B cell (primary cell): ENCODE measurements around the gene BTNL3. TPM values are rescaled to one million over a fixed set of nuclear protein-coding genes. Genes with fewer than 3 reads are reported as not detected.

Experiments used
- ATAC-seq: fragments of 200-7000 bp; cut with Tn5 transposase; one replicate; pipeline ENCODE4 v1.10.0; 2021; ENCODE audit warnings: low read depth, mild to moderate bottlenecking, moderate number of reproducible peaks, moderate library complexity
- CTCF ChIA-PET: fragments of 350-600 bp; sonication (Branson Sonifier 250); formaldehyde crosslinking; loops from one replicate; lab custom pipeline; 2021; ENCODE audit warnings: antibody characterized with exemption, inconsistent platforms; lab: Charles Lee
- POLR2A ChIA-PET: fragments of 350-600 bp; sonication (Branson Sonifier 250); formaldehyde crosslinking; loops from one replicate; lab custom pipeline; 2021; ENCODE audit warnings: antibody characterized with exemption; lab: Charles Lee
- DNase-seq: peaks from one replicate; pipeline ENCODE4 v3.0.0; 2013
- H2AFZ ChIP-seq: 2 replicates; pipeline ENCODE4 v1.6.1; 2012; ENCODE audit warnings: mild to moderate bottlenecking, low read depth, low read length; ENCODE audit not compliant: insufficient read depth, poor library complexity, severe bottlenecking
- H3K27ac ChIP-seq, 2 donors: 1 replicate in 1 of 2; 2 replicates in 1 of 2; pipeline ENCODE4 v1.5.1; 2012 to 2013; ENCODE audit warnings: low read length in 2 of 2, mild to moderate bottlenecking in 2 of 2, moderate library complexity in 1 of 2
- H3K27me3 ChIP-seq, 4 experiments: fragments of 200-600 bp in 1 of 4; sonication (generic) in 1 of 4; replicated peaks in 1 of 4; 1 replicate in 2 of 4; 2 replicates in 2 of 4; pipeline versions ENCODE4 v1.6.1 to v1.7.0; 2013 to 2016; ENCODE audit warnings: low read length in 3 of 4, mild to moderate bottlenecking in 2 of 4, mixed read lengths in 1 of 4, moderate library complexity in 1 of 4; ENCODE audit not compliant: insufficient read depth in 4 of 4, control insufficient read depth in 3 of 4; ENCODE audit errors: control extremely low read depth in 1 of 4
- H3K36me3 ChIP-seq, 2 experiments: replicated peaks in 1 of 2; 1 replicate in 1 of 2; 2 replicates in 1 of 2; pipeline versions ENCODE4 v1.6.1 to v1.7.1; 2013; ENCODE audit warnings: low read length in 1 of 2; ENCODE audit not compliant: insufficient read depth in 2 of 2, control insufficient read depth in 1 of 2; ENCODE audit errors: control extremely low read depth in 1 of 2, extremely low read depth in 1 of 2
- H3K4me1 ChIP-seq, 2 donors: fragments of 200-600 bp in 1 of 2; sonication (generic) in 1 of 2; 1 replicate in 1 of 2; 2 replicates in 1 of 2; pipeline versions ENCODE4 v1.5.1 to v1.6.1; 2013 to 2017; ENCODE audit warnings: low read length in 2 of 2; ENCODE audit not compliant: control insufficient read depth in 2 of 2, insufficient read depth in 2 of 2
- H3K4me2 ChIP-seq: replicated peaks from 2 replicates; pipeline ENCODE3; 2012; ENCODE audit warnings: mild to moderate bottlenecking, low read depth, low read length; ENCODE audit not compliant: poor library complexity, severe bottlenecking
- H3K4me3 ChIP-seq, 5 experiments: fragments of 200-600 bp in 1 of 5; sonication (generic) in 1 of 5; 1 replicate in 3 of 5; 2 replicates in 2 of 5; pipeline versions ENCODE4 v1.5.1 to v1.7.0; 2011 to 2016; ENCODE audit warnings: low read length in 4 of 5, mild to moderate bottlenecking in 4 of 5, low read depth in 2 of 5, control low read depth in 1 of 5, moderate library complexity in 1 of 5; ENCODE audit not compliant: insufficient read depth in 1 of 5; ENCODE audit errors: control extremely low read depth in 1 of 5, extremely low read depth in 1 of 5
- H3K79me2 ChIP-seq: fragments of 200-600 bp; sonication (generic); one replicate; pipeline ENCODE4 v1.6.0; 2016; ENCODE audit warnings: low read length; ENCODE audit not compliant: control insufficient read depth, insufficient read depth
- H3K9ac ChIP-seq: fragments of 200-600 bp; sonication (generic); 2 replicates; pipeline ENCODE4 v1.6.1; 2017; ENCODE audit warnings: mild to moderate bottlenecking, low read length, moderate library complexity
- H3K9me3 ChIP-seq, 3 donors: one replicate each; pipeline versions ENCODE4 v1.6.1 to v1.7.1; 2013; ENCODE audit warnings: low read length in 2 of 3; ENCODE audit not compliant: control insufficient read depth in 2 of 3, insufficient read depth in 1 of 3; ENCODE audit errors: control extremely low read depth in 1 of 3
- H4K20me1 ChIP-seq: 2 replicates; pipeline ENCODE4 v1.6.0; 2012; ENCODE audit warnings: mild to moderate bottlenecking, low read length; ENCODE audit not compliant: insufficient read depth, control insufficient read depth, poor library complexity, severe bottlenecking
- H3K27ac Mint-ChIP-seq: one replicate; pipeline ENCODE4 v1.8.0; 2021; ENCODE audit warnings: mixed read lengths
- H3K27me3 Mint-ChIP-seq: one replicate; pipeline ENCODE4 v1.8.0; 2021; ENCODE audit warnings: mixed read lengths
- H3K4me1 Mint-ChIP-seq: one replicate; pipeline ENCODE4 v1.8.0; 2021; ENCODE audit warnings: mixed read lengths
- H3K4me3 Mint-ChIP-seq: one replicate; pipeline ENCODE4 v1.8.0; 2021; ENCODE audit warnings: mixed read lengths
- H3K9me3 Mint-ChIP-seq: one replicate; pipeline ENCODE4 v1.8.0; 2022; ENCODE audit warnings: mixed read lengths; ENCODE audit not compliant: insufficient read depth
- CTCF ChIP-seq: fragments of 200-600 bp; IDR thresholded peaks from one replicate; pipeline ENCODE4 v1.8.0; 2022; ENCODE audit warnings: antibody characterized with exemption, mild to moderate bottlenecking
- EZH2 ChIP-seq: IDR thresholded peaks from 2 replicates; pipeline ENCODE4 v1.6.1; 2012; ENCODE audit warnings: borderline replicate concordance, low read depth, mild to moderate bottlenecking, moderate library complexity, low read length; ENCODE audit not compliant: insufficient read depth, poor library complexity, severe bottlenecking
- WGBS: methylation state at CpG from one replicate; pipeline ENCODE4 v1.1.5; 2013; ENCODE audit warnings: missing lambda C conversion rate; ENCODE audit not compliant: insufficient coverage; 5-methylcytosine and 5-hydroxymethylcytosine counted together
- intact Hi-C: fragments of 100-400 bp; cut with micrococcal nuclease; formaldehyde crosslinking; loops from one replicate; pipeline ENCODE4 v1.10.0; 2022
- polyA plus RNA-seq: library from polyadenylated mRNA; depleted of rRNA; stranded (reverse); fragments of >200 nt; gene quantifications from 2 replicates; pipeline ENCODE4 v1.2.3, GENCODE V29; 2012
- total RNA-seq, 2 donors: library from RNA; stranded (reverse); fragments of 120-200 nt in 1 of 2; gene quantifications; 1 replicate in 1 of 2; 2 replicates in 1 of 2; pipeline versions ENCODE4 v1.2.3 to v1.2.4, GENCODE V29; 2013 to 2022

Gene BTNL3
- total and polyA plus RNA-seq, 2 donors (not counting 1 experiment from before 2014, with no cell fraction given) = not detected

GRCh38 chr5:180970336-180970735 lies 18.3 kb upstream of the BTNL3 start:
- intact Hi-C loops = no loop called here
- Mint-ChIP-seq H3K9me3 (no peaks in the 10 kb centered on the region), H3K4me1 (peaks cover 12% of the 10 kb centered on the region)

GRCh38 chr5:180970875-180971274 lies 17.8 kb upstream of the BTNL3 start:
- Histone ChIP-seq H3K9me3 (peaks cover 0 to 7% (median 0%) of the 10 kb centered on the region in 3 donors), H3K9ac (no peak overlapping the region), H3K27me3 (no peaks in the 10 kb centered on the region), H2AFZ (no peak overlapping the region), H3K79me2 (no peaks in the 10 kb centered on the region), H4K20me1 (no peaks in the 10 kb centered on the region), H3K4me3 (no peak overlapping the region), H3K36me3 (no peaks in the 10 kb centered on the region), H3K4me2 (no peak overlapping the region), H3K27ac (no peak overlapping the region), H3K4me1 (peaks cover 10 to 13% of the 10 kb centered on the region in 2 donors)
- ATAC-seq (no peak), DNase-seq (no peak)
- intact Hi-C loops = no loop called here
- Mint-ChIP-seq H3K4me1 (peaks cover 17% of the 10 kb centered on the region), H3K27me3 (no peaks in the 10 kb centered on the region), H3K9me3 (no peaks in the 10 kb centered on the region), H3K4me3 (no peak overlapping the region), H3K27ac (no peak overlapping the region)
- ChIA-PET POLR2A (no interaction called here), CTCF (no interaction called here)
- TF ChIP-seq EZH2 (no peak), CTCF (no peak)
- WGBS = 100% methylated on average over 1 of the region's 4 CpGs

More at GRCh38 chr5:180970336-180970735, 18.3 kb upstream of the BTNL3 start:
- Histone ChIP-seq H3K9ac (no peak overlapping the region), H3K4me2 (no peak overlapping the region), H3K36me3 (no peaks in the 10 kb centered on the region), H3K9me3 (peaks cover 0 to 7% (median 0%) of the 10 kb centered on the region in 3 donors), H3K79me2 (no peaks in the 10 kb centered on the region), H3K27me3 (no peaks in the 10 kb centered on the region), H2AFZ (no peak overlapping the region), H3K4me1 (peaks cover 5 to 9% of the 10 kb centered on the region in 2 donors), H3K4me3 (no peak overlapping the region), H3K27ac (no peak overlapping the region), H4K20me1 (no peaks in the 10 kb centered on the region)
- no peaks in the 10 kb centered on the region for H3K27me3 Mint-ChIP-seq
- no peak overlapping the region for H3K27ac Mint-ChIP-seq
- ATAC-seq = no peak
- POLR2A ChIA-PET = no interaction called here
- H3K4me3 Mint-ChIP-seq = no peak overlapping the region
- WGBS = 98% methylated on average over 25 of the region's 31 CpGs
- no peak for DNase-seq
- CTCF ChIA-PET = no interaction called here
- TF ChIP-seq CTCF (no peak), EZH2 (no peak)
